ENCODE measurements around the gene MARCHF9. TPM values are rescaled to one million over a fixed set of nuclear protein-coding genes. Genes with fewer than 3 reads are reported as not detected.

The MARCHF9 gene
- total RNA-seq, 1 experiment from 2014 or later: 6.2 TPM

- no peak overlapping the region for H3K27ac Mint-ChIP-seq
- H3K4me3 Mint-ChIP-seq: no peak overlapping the region
- H3K36me3 Mint-ChIP-seq: peaks cover under 1% of the 10 kb centered on the region; the same call in 1 of the 2 replicates
- ChIA-PET POLR2A (no interaction called here), CTCF (interaction anchor here (0.9 to 2.0 kb wide), 3 partner anchors 10 to 28 kb away, joined by 4 to 8 read pairs (median 5); no protein-coding TSS in a partner anchor)
- H3K27me3 Mint-ChIP-seq (ENCODE audit: low read depth): peaks cover 16% of the 10 kb centered on the region
- ATAC-seq: no peak
- no peaks in the 10 kb centered on the region for H3K9me3 Mint-ChIP-seq
- TF ChIP-seq SMAD4 (CRISPR knock-in tag; IDR thresholded peaks at IDR 0.05) (no peak), ZNF416 (CRISPR knock-in tag; IDR thresholded peaks at IDR 0.05) (no peak), ZNF219 (CRISPR knock-in tag; IDR thresholded peaks at IDR 0.05; ENCODE audit: borderline replicate concordance) (no peak), MYBL2 (CRISPR knock-in tag; IDR thresholded peaks at IDR 0.05) (no peak), ZNF232 (CRISPR knock-in tag; IDR thresholded peaks at IDR 0.05) (no peak)
- TF ChIP-seq, protein P1, sequence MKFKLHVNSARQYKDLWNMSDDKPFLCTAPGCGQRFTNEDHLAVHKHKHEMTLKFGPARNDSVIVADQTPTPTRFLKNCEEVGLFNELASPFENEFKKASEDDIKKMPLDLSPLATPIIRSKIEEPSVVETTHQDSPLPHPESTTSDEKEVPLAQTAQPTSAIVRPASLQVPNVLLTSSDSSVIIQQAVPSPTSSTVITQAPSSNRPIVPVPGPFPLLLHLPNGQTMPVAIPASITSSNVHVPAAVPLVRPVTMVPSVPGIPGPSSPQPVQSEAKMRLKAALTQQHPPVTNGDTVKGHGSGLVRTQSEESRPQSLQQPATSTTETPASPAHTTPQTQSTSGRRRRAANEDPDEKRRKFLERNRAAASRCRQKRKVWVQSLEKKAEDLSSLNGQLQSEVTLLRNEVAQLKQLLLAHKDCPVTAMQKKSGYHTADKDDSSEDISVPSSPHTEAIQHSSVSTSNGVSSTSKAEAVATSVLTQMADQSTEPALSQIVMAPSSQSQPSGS (CRISPR knock-in tag; IDR thresholded peaks at IDR 0.05; ENCODE audit: borderline replicate concordance, low read depth): no peak
- TF ChIP-seq, protein P2, sequence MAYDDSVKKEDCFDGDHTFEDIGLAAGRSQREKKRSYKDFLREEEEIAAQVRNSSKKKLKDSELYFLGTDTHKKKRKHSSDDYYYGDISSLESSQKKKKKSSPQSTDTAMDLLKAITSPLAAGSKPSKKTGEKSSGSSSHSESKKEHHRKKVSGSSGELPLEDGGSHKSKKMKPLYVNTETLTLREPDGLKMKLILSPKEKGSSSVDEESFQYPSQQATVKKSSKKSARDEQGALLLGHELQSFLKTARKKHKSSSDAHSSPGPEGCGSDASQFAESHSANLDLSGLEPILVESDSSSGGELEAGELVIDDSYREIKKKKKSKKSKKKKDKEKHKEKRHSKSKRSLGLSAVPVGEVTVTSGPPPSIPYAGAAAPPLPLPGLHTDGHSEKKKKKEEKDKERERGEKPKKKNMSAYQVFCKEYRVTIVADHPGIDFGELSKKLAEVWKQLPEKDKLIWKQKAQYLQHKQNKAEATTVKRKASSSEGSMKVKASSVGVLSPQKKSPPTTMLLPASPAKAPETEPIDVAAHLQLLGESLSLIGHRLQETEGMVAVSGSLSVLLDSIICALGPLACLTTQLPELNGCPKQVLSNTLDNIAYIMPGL (CRISPR knock-in tag; IDR thresholded peaks at IDR 0.05): no peak
- H3K4me1 Mint-ChIP-seq: peaks cover 6% of the 10 kb centered on the region; the same call in 1 of the 2 replicates
- no peak for DNase-seq (ENCODE audit: low spot score)
These were observed 20.8 kb downstream of the MARCHF9 start for GRCh38 chr12:57775563-57776246.

- no peaks in the 10 kb centered on the region for H3K9me3 Mint-ChIP-seq
- no peak overlapping the region for H3K4me3 Mint-ChIP-seq
- CTCF ChIA-PET: interaction anchor here (1.7 kb wide), 1 partner anchor 27 kb away, joined by 5 read pairs; no protein-coding TSS in a partner anchor
- H3K27ac Mint-ChIP-seq: no peak overlapping the region
- POLR2A ChIA-PET: no interaction called here
- ATAC-seq (no peak), DNase-seq (ENCODE audit: low spot score) (no peak)
- peaks cover 6% of the 10 kb centered on the region; the same call in 1 of the 2 replicates for H3K4me1 Mint-ChIP-seq
- TF ChIP-seq NR1H2 (CRISPR knock-in tag; IDR thresholded peaks at IDR 0.05) (no peak), ZMAT4 (CRISPR knock-in tag; IDR thresholded peaks at IDR 0.05) (no peak)
- H3K36me3 Mint-ChIP-seq: no peaks in the 10 kb centered on the region
- peaks cover 16% of the 10 kb centered on the region for H3K27me3 Mint-ChIP-seq (ENCODE audit: low read depth)
These were observed 21.3 kb downstream of the MARCHF9 start for GRCh38 chr12:57776247-57776587.

DNA sequence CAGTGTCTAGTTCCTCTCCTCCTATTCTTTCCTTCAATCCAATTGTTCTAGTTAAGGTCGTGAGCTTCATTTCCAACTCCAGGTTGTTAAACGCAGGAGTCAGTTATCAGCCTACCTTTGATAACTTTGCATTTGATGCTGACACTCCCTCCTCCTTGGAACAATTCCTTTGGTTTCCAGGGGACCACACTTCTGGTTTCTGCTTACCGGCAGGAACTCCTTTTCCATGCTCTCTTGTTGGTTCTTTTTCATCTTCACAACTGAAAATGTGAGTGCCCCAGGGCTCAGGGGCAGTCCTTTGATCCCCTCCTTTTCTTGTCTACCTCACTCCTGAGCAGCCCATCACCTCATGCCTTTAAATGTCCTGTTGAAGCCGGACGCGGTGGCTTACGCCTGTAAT is 22.5 kb downstream of the MARCHF9 start:
- H3K4me1 Mint-ChIP-seq: peaks cover 2% of the 10 kb centered on the region; the same call in 1 of the 2 replicates
- no peak for DNase-seq (ENCODE audit: low spot score)
- no peaks in the 10 kb centered on the region for H3K9me3 Mint-ChIP-seq
- CTCF ChIA-PET: interaction anchor here (0.7 kb wide), 1 partner anchor 20 kb away, joined by 3 read pairs; no protein-coding TSS in a partner anchor
- no peak for ATAC-seq
- no peak overlapping the region for H3K4me3 Mint-ChIP-seq
- no peak overlapping the region for H3K27ac Mint-ChIP-seq
- POLR2A ChIA-PET: no interaction called here
- TF ChIP-seq ZNF219 (CRISPR knock-in tag; IDR thresholded peaks at IDR 0.05; ENCODE audit: borderline replicate concordance) (no peak), CTCF (IDR thresholded peaks at IDR 0.05) (no peak), RELA (CRISPR knock-in tag; IDR thresholded peaks at IDR 0.05; ENCODE audit: borderline replicate concordance) (no peak), ZNF138 (CRISPR knock-in tag; conservative IDR thresholded peaks at IDR 0.05) (no peak), CBFB (CRISPR knock-in tag; IDR thresholded peaks at IDR 0.05; ENCODE audit: low read depth) (no peak), TEAD4 (CRISPR knock-in tag; IDR thresholded peaks at IDR 0.05) (no peak), JAZF1 (CRISPR knock-in tag; IDR thresholded peaks at IDR 0.05) (no peak), TCF7 (CRISPR knock-in tag; IDR thresholded peaks at IDR 0.05; ENCODE audit: low read depth) (no peak), PRRX2 (CRISPR knock-in tag; IDR thresholded peaks at IDR 0.05) (no peak), FOXK1 (CRISPR knock-in tag; IDR thresholded peaks at IDR 0.05) (no peak)
- TF ChIP-seq, protein P3, sequence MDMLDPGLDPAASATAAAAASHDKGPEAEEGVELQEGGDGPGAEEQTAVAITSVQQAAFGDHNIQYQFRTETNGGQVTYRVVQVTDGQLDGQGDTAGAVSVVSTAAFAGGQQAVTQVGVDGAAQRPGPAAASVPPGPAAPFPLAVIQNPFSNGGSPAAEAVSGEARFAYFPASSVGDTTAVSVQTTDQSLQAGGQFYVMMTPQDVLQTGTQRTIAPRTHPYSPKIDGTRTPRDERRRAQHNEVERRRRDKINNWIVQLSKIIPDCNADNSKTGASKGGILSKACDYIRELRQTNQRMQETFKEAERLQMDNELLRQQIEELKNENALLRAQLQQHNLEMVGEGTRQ (CRISPR knock-in tag; IDR thresholded peaks at IDR 0.05): no peak
- TF ChIP-seq, protein P4, sequence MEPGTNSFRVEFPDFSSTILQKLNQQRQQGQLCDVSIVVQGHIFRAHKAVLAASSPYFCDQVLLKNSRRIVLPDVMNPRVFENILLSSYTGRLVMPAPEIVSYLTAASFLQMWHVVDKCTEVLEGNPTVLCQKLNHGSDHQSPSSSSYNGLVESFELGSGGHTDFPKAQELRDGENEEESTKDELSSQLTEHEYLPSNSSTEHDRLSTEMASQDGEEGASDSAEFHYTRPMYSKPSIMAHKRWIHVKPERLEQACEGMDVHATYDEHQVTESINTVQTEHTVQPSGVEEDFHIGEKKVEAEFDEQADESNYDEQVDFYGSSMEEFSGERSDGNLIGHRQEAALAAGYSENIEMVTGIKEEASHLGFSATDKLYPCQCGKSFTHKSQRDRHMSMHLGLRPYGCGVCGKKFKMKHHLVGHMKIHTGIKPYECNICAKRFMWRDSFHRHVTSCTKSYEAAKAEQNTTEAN (CRISPR knock-in tag; IDR thresholded peaks at IDR 0.05): no peak
- peaks cover 16% of the 10 kb centered on the region for H3K27me3 Mint-ChIP-seq (ENCODE audit: low read depth)
- H3K36me3 Mint-ChIP-seq: no peaks in the 10 kb centered on the region
